Nephron (organoid): ENCODE data around the gene KIF1A.

Source experiments
- H3K27ac Mint-ChIP-seq, 3 experiments: 2 replicates each; pipeline ENCODE4 v1.8.0; 2020; ENCODE audit warnings: mixed read lengths in 3 of 3, mild to moderate bottlenecking in 2 of 3, moderate library complexity in 1 of 3
- H3K27me3 Mint-ChIP-seq: 2 replicates; pipeline ENCODE4 v1.8.0; 2021; ENCODE audit warnings: low read depth, mild to moderate bottlenecking, moderate library complexity, mixed read lengths
- H3K36me3 Mint-ChIP-seq: 2 replicates; pipeline ENCODE4 v1.8.0; 2020; ENCODE audit warnings: low read depth, mixed read lengths
- H3K4me1 Mint-ChIP-seq: 2 replicates; pipeline ENCODE4 v1.8.0; 2020; ENCODE audit warnings: mixed read lengths
- H3K4me3 Mint-ChIP-seq, 3 experiments: 2 replicates each; pipeline ENCODE4 v1.8.0; 2020; ENCODE audit warnings: mild to moderate bottlenecking in 3 of 3, mixed read lengths in 3 of 3, moderate library complexity in 2 of 3
- H3K9me3 Mint-ChIP-seq: 2 replicates; pipeline ENCODE4 v1.8.0; 2020; ENCODE audit warnings: mixed read lengths
- CTCF ChIP-seq, 3 experiments: fragments of 200-600 bp; sonication (generic); IDR thresholded peaks; one replicate each; pipeline ENCODE4 v1.5.0; 2021; ENCODE audit warnings: antibody characterized with exemption in 3 of 3; ENCODE audit not compliant: unreplicated experiment in 3 of 3

The KIF1A gene

GRCh38 chr2:240796543-240797499, 23.2 kb downstream of the KIF1A start:
- peaks cover 12% of the 10 kb centered on the region for H3K9me3 Mint-ChIP-seq
- no peak overlapping the region for H3K4me3 Mint-ChIP-seq
- H3K4me1 Mint-ChIP-seq = peaks cover 70% of the 10 kb centered on the region
- TF ChIP-seq CTCF (IDR thresholded peaks at IDR 0.05; ENCODE audit: unreplicated experiment in 3 of 3) = no peak
- peak overlapping the region; percentile 35 to 93 (median 87) for H3K27ac Mint-ChIP-seq
- peaks cover 4% of the 10 kb centered on the region for H3K36me3 Mint-ChIP-seq
- H3K27me3 Mint-ChIP-seq = peaks cover 7% of the 10 kb centered on the region

- TF ChIP-seq CTCF (IDR thresholded peaks at IDR 0.05; ENCODE audit: unreplicated experiment in 3 of 3) = no peak
- Mint-ChIP-seq H3K4me1 (peaks cover 70% of the 10 kb centered on the region), H3K27ac (peak overlapping the region in 2 of 3 experiments; percentile 87 to 93), H3K9me3 (peaks cover 10% of the 10 kb centered on the region), H3K36me3 (peaks cover 1% of the 10 kb centered on the region), H3K4me3 (no peak overlapping the region), H3K27me3 (peaks cover 6% of the 10 kb centered on the region)
These were observed 24.0 kb downstream of the KIF1A start for GRCh38 chr2:240795916-240796510.

- Mint-ChIP-seq H3K36me3 (no peaks in the 10 kb centered on the region), H3K27ac (peak overlapping the region in 1 of 3 experiments; percentile 98), H3K27me3 (peaks cover 4% of the 10 kb centered on the region), H3K4me3 (no peak overlapping the region), H3K9me3 (peaks cover 5% of the 10 kb centered on the region), H3K4me1 (peaks cover 73% of the 10 kb centered on the region)
- TF ChIP-seq CTCF (IDR thresholded peaks at IDR 0.05; ENCODE audit: unreplicated experiment in 3 of 3) = no peak
These were observed 24.6 kb downstream of the KIF1A start for GRCh38 chr2:240795454-240795853.

GRCh38 chr2:240794178-240794721, 25.8 kb downstream of the KIF1A start:
- peak overlapping the region; percentile 76 to 98 (median 96) for H3K27ac Mint-ChIP-seq
- H3K9me3 Mint-ChIP-seq = no peaks in the 10 kb centered on the region
- no peaks in the 10 kb centered on the region for H3K27me3 Mint-ChIP-seq
- TF ChIP-seq CTCF (IDR thresholded peaks at IDR 0.05; ENCODE audit: unreplicated experiment in 3 of 3) = no peak
- H3K4me3 Mint-ChIP-seq = peak overlapping the region in 2 of 3 experiments; percentile 17 to 65
- H3K36me3 Mint-ChIP-seq = no peaks in the 10 kb centered on the region
- peaks cover 66% of the 10 kb centered on the region for H3K4me1 Mint-ChIP-seq

GRCh38 chr2:240793313-240794177, 26.5 kb downstream of the KIF1A start:
- Mint-ChIP-seq H3K36me3 (no peaks in the 10 kb centered on the region), H3K4me3 (peak overlapping the region in 2 of 3 experiments; percentile 17 to 65), H3K4me1 (peaks cover 64% of the 10 kb centered on the region), H3K27ac (peak overlapping the region; percentile 76 to 98 (median 96)), H3K9me3 (no peaks in the 10 kb centered on the region), H3K27me3 (no peaks in the 10 kb centered on the region)
- no peak for TF ChIP-seq CTCF (IDR thresholded peaks at IDR 0.05; ENCODE audit: unreplicated experiment in 3 of 3)
